ENCODE results near the gene RADIL.

Gene RADIL

GRCh38 chr7:4880218-4880617 is 3.3 kb downstream of the RADIL start:
- no peak for DNase-seq

GRCh38 chr7:4879396-4880081 is 4.0 kb downstream of the RADIL start:
- no peak for DNase-seq

DNA sequence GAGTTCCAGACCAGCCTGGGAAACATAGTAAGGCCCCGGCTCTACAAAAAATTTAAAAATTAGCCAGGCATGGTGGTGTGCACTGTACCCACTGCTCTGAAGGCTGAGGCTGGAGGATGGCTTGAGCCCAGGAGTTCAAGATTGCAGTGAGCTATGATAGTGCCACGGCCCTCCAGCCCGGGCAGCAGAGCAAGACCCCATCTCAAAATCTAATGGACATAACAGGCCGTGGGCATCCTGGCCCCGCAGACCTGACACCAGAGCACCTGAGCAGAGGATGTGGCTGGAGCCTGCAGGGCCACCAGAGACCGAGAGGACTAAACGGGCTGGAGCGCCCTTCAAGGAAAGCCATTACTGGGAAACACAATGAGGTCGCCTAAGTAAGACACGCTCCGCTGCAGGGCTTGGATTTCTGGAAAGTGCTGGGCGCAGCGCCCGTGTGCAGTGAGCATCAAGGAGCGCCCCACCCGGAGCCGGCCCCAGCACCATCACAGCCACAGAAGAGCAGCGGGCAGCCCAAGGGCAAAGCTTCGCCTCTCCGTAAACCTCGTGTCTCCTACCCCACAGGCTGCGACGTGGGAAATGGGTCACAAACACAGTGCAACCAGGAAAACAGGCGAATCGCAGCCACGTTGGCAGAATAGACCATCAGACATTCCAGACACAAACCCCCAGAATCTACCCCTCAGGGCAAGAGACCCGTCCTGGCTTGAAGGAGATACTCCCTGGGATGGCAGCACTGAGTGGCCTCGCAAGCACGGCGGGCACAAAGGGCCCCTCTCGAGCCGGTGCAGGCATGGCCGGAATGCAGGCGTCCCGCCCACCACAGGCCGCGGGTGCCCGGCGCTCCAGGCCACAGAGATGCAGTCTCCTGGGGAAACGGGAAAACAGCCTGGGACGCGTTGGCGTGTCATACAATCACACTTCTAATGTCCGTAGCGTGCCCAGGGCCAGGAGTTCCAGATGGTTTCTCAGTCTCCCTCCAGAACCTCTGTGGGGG is 4.9 kb downstream of the RADIL start:
- no peak for DNase-seq

DNA sequence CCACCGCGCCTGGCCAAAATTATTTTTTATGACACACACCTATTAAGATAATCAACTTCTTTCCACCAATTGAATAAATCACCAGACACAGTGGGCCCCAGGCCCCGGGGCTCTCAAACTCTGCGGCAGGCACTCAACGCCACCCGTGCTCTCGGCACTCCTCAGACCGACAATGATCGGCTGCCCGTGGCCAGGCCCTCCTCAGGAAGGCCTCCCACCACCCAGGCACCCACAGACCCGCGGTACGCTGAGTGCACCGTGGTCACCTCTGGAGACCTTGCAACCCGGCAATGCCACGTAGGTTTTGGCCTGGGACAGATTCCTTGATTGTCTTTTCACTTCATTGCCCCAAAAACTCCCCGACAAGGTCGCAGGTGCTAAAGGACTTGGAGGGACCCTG is 6.9 kb downstream of the RADIL start:
- no peak for DNase-seq

DNA sequence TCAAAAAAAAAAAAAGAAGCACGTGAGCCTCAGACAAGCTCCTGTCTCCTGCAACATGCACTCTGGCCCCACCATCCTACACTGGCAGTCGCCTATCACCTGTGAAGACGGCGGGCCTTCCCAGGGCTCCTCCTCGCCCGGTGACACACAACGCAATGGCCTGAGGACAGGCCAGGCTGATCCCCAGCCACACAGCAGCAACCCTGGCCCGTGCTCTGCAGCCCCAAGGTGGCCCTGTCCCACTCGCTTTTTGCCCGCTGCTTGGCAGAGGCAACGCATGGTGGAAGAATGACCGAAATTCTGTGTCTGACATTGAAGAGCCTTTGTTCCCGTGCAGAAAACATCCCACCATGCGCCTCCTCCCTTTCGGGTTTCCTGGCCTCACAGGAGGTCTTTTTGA is 8.1 kb downstream of the RADIL start:
- no peak for DNase-seq

DNA sequence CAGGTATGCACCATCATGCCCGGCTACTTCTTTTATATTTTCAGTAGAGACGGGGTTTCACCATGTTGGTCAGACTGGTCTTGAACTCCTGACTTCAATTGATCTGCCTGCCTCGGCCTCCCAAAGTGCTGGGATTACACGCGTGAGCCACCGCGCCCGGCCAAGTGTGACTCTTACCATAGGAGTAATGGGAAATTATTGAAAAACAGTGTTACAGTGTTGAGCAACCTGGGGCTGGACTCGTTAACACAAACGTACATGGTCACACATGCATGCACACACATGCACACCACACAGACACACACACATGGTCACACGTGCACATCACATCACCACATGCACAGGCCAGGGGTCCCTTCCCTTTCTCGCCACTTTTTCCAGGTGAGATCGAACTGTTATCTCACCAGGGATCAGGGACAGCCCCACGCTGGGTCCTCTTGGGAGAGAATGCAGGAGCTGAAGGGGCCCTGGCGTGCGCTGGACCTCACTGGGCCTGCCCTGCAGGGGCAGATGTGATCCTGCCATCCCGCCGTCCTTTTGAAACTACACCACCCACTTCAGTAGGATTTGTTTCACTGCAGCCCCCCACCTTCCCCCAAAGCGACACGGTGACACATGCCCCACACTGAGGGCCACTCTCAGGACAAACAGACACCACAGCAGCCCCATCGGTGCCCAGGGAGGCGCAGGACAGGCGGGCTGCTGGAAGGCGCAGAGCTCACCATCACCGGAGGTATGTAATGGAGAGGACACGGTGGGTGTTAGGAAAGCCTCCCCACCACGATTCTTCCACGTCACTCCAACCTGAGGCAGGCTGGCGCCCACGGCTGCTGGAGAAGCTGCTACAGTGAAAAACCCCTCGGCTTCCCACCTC is 10.2 kb downstream of the RADIL start:
- DNase-seq, result no peak

DNA sequence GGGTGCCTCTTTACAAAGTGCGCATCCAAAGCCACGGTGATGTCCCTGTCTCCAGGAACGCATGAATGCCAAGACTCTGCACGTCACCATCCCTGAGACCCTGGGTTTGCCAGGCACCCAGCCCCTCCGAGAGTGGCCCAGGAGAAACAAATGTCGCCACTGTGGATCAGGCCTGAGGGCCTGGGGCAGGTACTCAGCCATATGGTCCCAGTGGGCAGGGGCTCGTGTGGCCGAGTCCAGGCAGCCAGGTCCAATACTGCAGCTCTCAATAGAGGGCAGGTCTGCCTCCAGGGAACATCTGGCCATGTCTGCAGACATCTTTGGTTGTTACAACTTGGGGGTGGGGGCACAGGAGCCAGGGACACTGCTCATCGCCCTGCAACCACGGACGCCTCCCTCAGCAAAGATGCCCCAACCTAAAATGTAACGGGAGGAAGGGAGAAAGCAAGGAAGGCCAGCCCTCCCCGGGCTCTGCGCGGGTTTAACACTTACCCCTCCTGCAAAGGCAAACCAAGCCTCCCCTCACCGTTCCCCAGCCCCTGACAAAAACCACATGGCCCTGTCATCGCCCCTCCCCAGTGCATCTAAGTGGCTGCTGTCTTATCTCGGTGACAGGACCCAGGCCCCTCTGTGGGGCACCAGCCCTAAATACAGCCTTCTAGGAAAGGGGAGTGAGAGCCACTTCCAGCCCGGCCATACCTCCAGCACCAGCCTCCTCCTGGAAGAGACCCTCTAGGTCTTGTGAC is 11.4 kb downstream of the RADIL start:
- no peak for DNase-seq

DNA sequence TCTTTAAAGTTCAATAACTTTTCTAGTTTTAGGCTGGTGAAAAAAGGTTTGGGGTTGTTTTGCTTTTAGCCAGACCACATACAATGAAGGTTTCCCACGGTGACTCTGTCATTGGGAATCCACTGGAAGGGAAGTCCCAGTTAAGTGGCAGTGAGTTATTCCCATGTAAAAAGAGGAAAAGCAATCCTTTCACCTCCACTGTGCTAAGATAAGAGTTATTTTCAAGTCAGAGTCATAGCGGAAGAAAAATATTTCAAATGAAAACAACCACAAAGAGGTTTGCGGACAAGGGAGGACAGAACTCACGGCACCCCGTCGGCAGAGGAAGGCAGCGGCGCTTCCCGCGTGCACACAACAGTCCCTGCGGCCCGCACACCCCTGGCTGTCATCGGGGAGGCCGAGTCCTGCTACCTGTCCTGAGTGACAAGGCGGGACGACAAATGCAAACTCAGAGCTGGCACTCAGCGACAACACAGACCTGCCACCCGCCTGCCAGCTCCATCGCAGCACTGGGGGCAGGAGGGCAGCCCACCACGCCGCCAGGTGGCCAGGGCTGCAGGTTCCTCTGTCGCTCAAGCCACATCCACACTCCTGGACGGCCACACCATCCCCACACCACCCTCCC is 12.3 kb downstream of the RADIL start:
- no peak for DNase-seq

DNA sequence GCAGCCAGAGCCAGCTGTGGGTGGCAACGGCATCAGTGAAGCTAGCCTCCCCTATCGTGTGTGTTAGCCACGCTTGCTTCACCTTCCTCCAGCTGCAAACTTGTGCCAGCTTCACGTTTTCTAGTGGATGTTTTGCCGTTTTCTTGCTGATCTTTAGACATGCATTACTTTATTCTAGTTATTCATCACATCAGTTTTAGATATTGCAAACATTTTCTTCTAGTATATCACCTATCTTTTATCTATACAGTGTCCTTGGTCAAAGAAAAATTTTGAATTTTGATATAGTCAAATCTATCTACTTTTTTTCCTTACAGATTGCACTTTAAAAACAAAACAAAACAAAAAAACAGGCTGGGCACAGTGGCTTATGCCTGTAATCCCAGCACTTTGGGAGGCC is 15.0 kb downstream of the RADIL start:
- no peak for DNase-seq

DNA sequence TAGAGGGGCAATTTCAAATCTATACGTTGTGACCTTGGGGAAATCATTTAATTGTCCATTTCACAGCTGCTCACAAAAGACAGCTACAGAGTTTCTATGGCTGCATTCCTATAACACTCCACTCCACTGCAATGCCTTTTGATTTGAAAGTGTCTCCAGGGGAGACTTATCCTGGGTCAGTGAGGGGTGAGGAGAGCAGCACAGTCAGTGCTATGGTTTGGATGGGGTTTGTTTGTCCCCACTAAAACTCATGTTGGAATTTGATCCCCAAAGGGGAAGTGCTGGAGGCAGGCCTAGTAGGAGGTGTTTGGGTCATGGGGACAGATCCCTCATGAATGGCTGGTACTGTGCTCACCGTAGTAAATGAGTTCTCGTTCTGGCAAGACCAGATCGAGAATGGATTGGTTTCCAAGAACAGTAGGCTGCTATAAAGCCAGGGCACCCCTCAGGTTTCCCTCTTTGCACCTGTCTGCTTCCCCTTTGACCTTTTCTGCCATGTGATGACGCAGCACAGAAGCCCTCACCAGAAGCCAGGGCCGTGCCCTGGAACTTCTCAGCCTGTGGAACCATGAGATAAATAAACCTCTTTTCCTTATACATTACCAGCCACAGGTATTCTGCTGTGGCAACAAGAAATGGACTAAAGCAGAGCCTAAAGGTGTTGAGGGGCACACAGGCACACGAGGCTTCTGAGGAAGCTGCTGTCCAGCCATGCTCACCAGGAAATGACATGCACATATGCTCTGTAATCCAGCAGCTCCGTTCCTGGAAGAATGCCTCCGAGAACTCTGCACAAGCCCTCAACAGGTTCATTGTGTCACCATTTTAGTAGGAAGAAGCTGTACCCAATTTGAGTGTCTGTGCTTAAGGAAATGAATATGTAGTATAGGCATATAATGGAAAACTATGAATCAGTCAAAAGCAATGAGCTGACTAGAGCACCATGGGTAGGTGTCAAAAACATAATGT is 16.7 kb downstream of the RADIL start:
- no peak for DNase-seq

DNA sequence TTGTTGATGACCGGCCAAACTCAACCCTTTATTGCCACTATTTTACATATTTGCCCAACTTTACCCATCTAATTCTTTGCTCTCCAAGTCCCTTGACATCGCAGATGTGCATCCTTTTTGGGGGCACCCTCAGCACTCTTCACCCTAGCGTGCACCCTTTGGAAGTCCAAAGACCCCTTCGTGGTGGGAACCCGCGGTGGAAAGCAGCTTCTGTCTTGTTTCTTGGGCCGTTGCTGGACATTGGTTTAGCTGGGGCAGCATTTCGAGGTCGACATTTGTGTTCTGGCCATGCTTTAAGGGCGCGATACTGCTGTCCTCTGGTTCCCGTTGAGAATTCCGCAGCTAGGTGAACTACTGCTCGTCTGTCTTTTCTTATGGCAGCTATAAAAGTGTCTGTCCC is 21.4 kb downstream of the RADIL start:
- no peak for DNase-seq

DNA sequence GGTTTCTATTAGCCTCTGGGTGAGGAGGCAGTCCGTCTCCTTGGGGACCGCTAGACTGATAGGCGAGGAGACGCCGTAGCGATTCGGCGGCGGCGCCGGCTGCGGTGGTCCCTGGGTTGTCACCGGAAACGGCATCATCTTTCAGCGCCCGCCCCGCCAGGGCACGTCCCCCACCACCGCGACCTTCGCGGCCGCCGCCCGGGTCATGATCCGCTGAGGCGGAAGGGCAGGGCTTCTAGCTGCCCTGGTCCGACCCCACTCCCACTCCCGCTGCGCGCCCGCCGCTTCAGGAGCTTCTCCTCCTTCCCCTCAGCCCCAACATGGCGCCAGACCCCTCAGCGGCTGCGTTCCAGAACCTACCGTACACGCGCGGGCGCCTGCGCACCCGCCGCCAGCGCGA is 21.8 kb downstream of the RADIL start, which contains the start of gene PAPOLB:
Gene PAPOLB (minus strand): TSS at position 358 of the 400 bp plus-strand sequence. CDS start 220 bp downstream, at position 138.
- DNase-seq, result peak in 1 of 2 experiments; percentile 5

- DNase-seq, result no peak
Observed at GRCh38 chr7:4861227-4861626, 22.3 kb downstream of the RADIL start.

GRCh38 chr7:4857189-4857588 is 26.3 kb downstream of the RADIL start:
- DNase-seq, result no peak

DNA sequence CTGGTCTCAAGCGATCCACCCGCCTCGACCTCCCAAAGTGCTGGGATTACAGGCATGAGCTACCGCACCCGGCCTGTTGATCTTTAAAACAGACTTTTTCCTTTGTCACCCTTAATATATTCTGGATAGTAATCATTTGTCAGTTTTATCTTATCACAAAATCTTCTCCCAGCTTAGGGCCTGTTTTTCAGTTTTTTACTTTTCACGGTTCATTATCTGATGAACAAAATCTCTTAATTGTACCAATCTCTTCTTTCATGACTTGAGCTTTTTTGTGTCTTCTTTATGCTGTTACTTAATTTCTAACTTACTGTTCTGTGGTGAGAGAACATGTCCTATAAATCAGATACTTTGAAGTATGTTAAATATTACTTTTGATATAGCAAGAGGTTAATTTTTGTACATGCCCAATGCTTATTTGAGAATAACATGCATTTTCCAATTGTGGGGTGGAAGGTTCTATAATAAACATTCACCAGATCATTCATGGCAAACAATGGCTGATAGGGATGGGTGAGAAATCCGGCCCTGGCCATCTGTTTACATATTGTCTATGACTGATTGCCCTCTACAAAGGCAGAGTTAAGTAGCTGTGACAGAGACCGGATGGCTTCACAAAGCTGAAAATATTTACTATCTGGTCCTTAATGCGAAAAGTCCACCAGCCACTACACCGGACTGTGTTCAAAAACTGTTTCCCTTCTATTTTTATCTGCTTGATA is 27.0 kb downstream of the RADIL start:
- DNase-seq, result no peak

DNA sequence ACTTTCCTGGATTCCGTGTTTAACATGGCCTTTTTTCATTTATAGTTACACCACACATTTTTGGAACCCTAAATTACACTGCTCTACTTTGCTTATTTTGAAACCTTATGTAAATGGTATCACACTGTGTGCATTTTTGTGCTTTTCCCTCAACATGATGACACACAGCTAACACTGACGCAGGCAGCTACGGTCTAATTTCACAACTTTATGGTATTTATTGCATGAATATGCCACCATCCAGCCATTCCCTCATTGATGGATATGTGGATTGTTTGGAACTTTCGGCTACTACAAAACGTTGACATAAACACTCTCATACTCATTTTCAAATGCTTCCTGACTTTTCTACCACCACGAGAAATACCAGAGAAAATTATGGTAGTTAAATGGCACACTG is 28.6 kb downstream of the RADIL start:
- no peak for DNase-seq

DNA sequence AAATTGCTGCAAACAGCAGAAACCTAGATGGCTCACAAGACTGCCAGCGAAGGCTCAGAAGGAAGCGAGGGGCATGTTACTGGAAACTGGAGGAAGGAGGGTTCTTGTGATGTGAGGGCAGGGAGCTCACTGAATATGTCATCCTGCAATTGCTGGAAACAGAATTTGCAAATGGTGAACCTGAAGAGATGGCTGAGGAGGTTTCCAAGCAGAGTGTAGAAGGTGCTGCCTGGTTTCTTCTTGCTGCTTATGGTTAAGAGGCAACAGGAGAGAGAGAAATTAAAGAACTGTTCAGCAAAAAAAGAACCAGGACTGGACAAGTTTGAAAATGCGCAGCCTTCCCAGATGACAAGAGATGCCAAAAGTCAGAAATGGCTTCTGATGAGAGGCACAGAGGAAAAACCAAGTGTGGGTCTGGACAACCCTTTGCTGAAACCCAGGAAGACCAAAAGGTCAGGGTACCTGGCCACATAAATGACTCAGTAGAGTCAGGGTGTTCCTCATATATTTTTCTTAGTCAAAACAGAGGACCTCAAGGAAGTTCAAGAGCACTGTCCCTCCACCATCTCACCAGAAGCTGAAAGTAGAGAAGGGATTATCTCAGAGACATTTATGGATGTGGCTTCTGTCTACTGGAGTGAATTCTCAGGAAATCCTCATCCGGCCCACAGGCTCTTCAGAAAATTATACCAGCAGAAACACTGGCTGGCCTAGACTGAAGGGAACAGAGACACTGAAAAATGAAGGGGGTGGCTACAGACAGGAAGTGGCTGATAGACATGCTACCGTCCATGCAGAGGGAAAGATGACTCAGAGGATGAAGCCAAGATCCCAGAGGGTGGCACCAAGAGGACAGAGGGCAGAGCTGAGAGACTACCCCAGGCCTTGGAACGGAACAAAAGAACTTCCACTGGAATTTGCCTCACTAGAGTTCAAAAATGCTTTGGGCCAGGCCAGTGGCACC is 31.8 kb downstream of the RADIL start:
- no peak for DNase-seq

- no peak for DNase-seq
Observed at GRCh38 chr7:4850262-4850795, 33.2 kb downstream of the RADIL start.
